ENCODE results near the gene DHRS9.
"Not testable (repeated sequence)": the region's sequence is repeated elsewhere in the genome, so short reads cannot be mapped to it uniquely, and the experiment has no call there.

The DHRS9 gene

GRCh38 chr2:169131587-169132512 is 62.5 kb downstream of the DHRS9 start:
- no peak for DNase-seq

DNA sequence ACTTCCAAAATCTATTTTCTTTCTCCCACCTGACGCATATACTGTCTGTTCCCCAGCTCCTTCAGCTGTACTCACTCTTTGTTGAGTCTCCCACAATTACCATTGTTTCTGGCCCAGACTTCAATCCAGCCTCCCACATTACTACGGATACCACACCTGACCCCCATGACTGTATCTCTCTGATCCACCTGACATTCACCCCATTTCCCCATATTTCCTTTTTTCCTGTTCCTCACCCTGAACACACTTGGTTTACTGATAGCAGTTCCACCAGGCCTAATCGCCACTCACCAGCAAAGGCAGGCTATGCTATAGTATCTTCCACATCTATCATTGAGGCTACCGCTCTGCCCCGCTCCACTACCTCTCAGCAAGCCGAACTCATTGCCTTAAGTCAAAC is 64.9 kb downstream of the DHRS9 start:
- not testable (repeated sequence) for DNase-seq

- not testable (repeated sequence) for DNase-seq
Measured at GRCh38 chr2:169136428-169136827, 67.1 kb downstream of the DHRS9 start.

DNA sequence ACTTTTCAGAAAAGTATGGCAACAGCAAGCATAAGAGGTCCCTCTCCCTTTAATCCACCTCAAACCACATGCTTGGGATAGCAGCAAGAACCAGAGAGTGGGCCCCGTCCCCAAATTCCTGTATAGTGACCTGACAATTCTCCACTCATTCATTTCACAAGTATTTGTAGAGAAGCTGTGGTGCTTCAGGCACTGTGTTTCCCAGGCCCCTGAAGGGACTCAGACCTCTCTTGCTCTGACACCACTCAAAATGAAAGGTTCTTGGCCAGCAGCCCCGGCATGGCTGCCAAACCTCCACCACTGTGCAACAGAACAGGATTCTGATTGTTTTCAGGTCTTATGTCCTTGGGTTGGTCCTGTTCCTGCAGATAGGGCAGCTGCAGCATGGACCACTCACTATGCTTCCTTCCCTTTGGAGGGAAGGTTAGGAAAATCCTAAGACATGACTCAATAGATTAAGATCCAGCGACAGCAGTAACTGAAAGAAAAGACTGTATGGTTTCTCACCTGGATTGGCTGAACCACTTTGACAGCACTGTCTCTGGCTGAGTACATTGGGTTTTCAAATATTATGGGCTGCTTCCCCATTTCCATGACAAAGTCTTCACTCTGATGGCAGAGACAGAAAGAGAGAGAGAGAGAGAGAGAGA is 67.6 kb downstream of the DHRS9 start:
- DNase-seq, result no peak

- no peak for DNase-seq
Measured at GRCh38 chr2:169137924-169138323, 68.6 kb downstream of the DHRS9 start.

DNA sequence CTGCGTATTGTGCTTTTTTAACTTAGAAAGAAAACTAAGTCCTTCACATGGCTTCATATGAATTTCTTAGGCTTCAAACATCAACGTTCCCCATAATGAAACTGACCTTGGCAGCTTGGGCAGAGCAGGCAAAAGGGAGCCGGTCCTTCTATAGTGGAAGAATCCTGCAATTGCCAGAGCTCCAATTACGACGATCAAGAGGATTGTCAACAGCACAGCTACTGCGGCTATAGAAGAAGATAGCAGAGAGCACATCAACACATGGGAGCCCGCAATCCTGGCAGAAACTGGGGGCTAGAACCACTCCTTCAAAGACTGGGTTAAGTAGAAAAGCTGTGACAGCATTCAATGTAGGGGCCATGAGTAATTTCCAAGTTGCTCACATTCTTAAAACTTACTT is 69.8 kb downstream of the DHRS9 start:
- no peak for DNase-seq

DNA sequence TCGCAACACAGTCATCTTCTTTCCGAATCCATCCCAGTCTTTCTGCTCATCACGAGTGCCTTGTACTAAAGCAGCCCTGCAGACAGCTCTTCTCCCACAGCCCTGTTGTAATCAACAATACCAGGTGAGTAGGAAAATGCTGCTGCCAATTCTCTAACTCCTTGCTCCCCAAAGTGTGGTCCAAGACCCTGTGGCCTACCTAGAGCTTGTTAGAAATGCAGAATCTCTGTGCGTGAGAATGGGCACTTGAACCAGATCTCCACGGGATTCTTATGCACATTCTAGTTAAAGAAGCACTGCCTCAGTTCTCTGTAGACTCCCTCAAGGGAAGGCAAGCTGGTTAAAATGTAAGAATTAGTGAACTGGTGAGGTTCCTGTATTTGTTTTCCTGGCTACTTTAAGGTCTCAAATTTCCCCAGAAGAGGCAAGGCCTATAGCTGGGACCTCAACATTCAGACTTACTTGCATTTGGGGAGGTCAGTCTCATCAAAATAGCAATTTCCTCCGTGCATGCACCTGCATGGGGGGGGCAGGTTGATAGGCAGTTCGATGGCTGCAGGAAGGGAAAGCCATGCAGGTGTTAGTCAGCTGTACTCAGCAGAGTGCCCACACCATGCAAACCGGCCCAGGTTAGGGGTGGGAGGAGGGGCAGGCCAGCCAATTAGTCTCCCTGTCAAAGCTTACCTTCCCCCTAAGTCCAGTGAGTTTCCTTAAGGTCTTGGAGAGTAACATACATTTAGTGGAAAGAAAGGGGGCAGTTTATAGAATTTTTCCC is 70.8 kb downstream of the DHRS9 start:
- no peak for DNase-seq

DNA sequence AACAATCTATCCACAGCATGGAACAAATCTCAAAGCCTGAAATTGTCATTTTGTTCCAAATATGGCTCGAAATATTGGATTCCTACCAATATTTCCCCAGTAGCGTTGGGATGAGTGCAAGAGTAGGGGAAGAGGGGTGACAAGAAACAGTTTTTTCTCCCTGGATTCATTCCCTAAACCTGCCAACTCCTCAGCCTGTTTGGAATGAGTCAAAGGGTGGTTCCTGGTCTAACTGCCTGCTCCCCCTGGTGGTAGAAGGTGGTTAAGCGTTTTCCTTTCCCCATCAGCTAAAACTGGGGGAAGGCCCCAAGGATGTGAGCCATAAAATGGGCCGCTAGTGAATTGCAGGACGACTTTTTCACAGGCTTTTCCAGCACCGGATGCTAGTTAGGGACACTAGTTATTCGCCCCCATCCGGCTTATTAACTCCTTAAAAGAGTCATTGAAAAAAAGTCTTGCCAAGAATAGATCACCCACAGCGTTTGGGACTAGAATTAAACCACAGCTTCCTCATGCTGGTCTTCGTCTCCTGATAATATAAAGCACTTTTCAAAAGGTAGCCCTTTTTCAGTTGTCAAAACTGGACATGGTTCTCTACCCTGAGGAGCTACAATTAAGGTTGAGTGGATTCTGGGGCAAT is 72.5 kb downstream of the DHRS9 start:
- peak in 18 of 56 donors; percentile 2 to 34 (median 6) for DNase-seq

- no peak for DNase-seq
Measured at GRCh38 chr2:169143998-169144397, 74.6 kb downstream of the DHRS9 start.

Data from nucleus accumbens (tissue), 56 donors.